Kidney (tissue), 14 donors: ENCODE measurements around the gene COX6B2. TPM values are rescaled to one million over a fixed set of nuclear protein-coding genes. Genes with fewer than 3 reads are reported as not detected.
A peak's percentile ranks its signal among the peaks of the same experiment; 100 is the strongest.

Experiments
- DNase-seq, 5 donors: peaks; one replicate each; pipeline ENCODE4 v3.0.0-alpha.2; 2013 to 2020
- FAIRE-seq: peaks from 2 replicates; lab custom pipeline; 2012; peaks lifted over from hg19 to GRCh38; lab: Jason Lieb, UNC
- H3K27ac ChIP-seq, 2 donors: one replicate each; pipeline ENCODE4 v1.7.0; 2013; ENCODE audit warnings: low read depth in 2 of 2, low read length in 2 of 2, inconsistent platforms in 1 of 2
- H3K27me3 ChIP-seq: one replicate; pipeline ENCODE4 v1.7.1; 2013; ENCODE audit warnings: low read length, inconsistent platforms; ENCODE audit not compliant: control insufficient read depth, insufficient read depth
- H3K36me3 ChIP-seq, 3 donors: one replicate each; pipeline versions ENCODE4 v1.7.0 to v1.7.1; 2013; ENCODE audit warnings: low read length in 3 of 3, control low read depth in 1 of 3, inconsistent platforms in 1 of 3; ENCODE audit not compliant: insufficient read depth in 3 of 3, control insufficient read depth in 2 of 3
- H3K4me1 ChIP-seq, 3 donors: one replicate each; pipeline versions ENCODE4 v1.7.0 to v1.7.1; 2013; ENCODE audit warnings: low read length in 3 of 3, inconsistent platforms in 1 of 3, low read depth in 1 of 3; ENCODE audit not compliant: control insufficient read depth in 2 of 3, insufficient read depth in 2 of 3
- H3K4me3 ChIP-seq, 3 donors: one replicate each; pipeline versions ENCODE4 v1.7.0 to v1.8.1; 2013; ENCODE audit warnings: low read length in 3 of 3, control low read depth in 1 of 3, inconsistent platforms in 1 of 3
- H3K9ac ChIP-seq, 3 donors: one replicate each; pipeline versions ENCODE4 v1.7.0 to v1.7.1; 2013; ENCODE audit warnings: low read length in 3 of 3, control low read depth in 1 of 3, inconsistent platforms in 1 of 3
- H3K9me3 ChIP-seq, 3 donors: one replicate each; pipeline versions ENCODE4 v1.7.0 to v1.7.1; 2013; ENCODE audit warnings: low read length in 3 of 3, control low read depth in 1 of 3, inconsistent platforms in 1 of 3; ENCODE audit not compliant: control insufficient read depth in 2 of 3, insufficient read depth in 1 of 3
- intact Hi-C: fragments of 100-400 bp; cut with DNase I; formaldehyde crosslinking; loops from one replicate; pipeline ENCODE4 v1.11.1; 2022
- polyA plus RNA-seq: library from polyadenylated mRNA; stranded (reverse); fragments of 350-450 nt; fragmentation: Illumina TruSeq; extraction: RNeasy Lipid Tissue Mini Kit (QIAGEN cat#74804); gene quantifications from one replicate; pipeline ENCODE4 v1.2.3, GENCODE V29; 2014; ENCODE audit warnings: low read depth, low replicate concordance; ENCODE audit not compliant: insufficient read depth
- total RNA-seq: library from RNA; stranded (reverse); fragmentation: NEBNext Ultra II Directional; extraction: Animal tissue kit (Norgen Biotek cat#: 25700); gene quantifications from one replicate; pipeline ENCODE4 v1.2.1, GENCODE V29; 2021
- TF ChIP-seq, protein P1 (sequence below): IDR thresholded peaks from 3 replicates; pipeline ENCODE4 v1.5.1; 2012; ENCODE audit warnings: mild to moderate bottlenecking, moderate library complexity, borderline replicate concordance; ENCODE audit not compliant: insufficient read depth; ENCODE audit errors: extremely low read depth
- donor health status: control.
- donor health status: control.
- donor health status: control.
- donor health status: control.
- donor health status: control.
- donor health status: DM: yes; HTN: yes; CAD: no.
- donor health status: Normal renal cell carcinoma (clear cell type).

The COX6B2 gene
- total and polyA plus RNA-seq, 2 donors from 2014 or later, result 0.62 to 3.8 TPM

DNA sequence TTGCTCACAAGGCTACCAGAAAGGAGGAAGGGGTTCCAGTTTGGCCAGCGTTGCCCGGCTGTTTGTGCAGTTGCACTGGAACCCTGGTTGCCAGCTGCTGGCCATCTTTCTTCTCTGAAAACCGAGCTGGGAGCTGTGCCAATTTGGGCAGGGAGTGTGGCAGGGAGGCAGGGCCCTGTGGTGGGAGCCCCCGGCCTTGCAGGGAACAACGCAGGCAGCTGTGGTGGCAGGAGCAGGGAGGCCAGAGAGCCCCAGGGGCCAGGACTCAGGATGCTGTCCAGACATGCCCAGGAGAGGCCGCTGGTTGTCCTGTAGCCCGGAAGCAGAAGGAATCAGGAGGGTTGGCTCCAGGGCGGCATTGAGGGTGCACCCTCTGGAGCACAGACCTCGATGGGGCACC is 10.1 kb downstream of the COX6B2 start:
- H3K9me3 ChIP-seq, result no peaks in the 10 kb centered on the region
- FAIRE-seq (no peak), DNase-seq (no peak)
- H3K27ac ChIP-seq, result no peak overlapping the region
- TF ChIP-seq, protein P1, sequence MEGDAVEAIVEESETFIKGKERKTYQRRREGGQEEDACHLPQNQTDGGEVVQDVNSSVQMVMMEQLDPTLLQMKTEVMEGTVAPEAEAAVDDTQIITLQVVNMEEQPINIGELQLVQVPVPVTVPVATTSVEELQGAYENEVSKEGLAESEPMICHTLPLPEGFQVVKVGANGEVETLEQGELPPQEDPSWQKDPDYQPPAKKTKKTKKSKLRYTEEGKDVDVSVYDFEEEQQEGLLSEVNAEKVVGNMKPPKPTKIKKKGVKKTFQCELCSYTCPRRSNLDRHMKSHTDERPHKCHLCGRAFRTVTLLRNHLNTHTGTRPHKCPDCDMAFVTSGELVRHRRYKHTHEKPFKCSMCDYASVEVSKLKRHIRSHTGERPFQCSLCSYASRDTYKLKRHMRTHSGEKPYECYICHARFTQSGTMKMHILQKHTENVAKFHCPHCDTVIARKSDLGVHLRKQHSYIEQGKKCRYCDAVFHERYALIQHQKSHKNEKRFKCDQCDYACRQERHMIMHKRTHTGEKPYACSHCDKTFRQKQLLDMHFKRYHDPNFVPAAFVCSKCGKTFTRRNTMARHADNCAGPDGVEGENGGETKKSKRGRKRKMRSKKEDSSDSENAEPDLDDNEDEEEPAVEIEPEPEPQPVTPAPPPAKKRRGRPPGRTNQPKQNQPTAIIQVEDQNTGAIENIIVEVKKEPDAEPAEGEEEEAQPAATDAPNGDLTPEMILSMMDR, result no peak
- H3K27me3 ChIP-seq, result no peaks in the 10 kb centered on the region
- H3K36me3 ChIP-seq, result no peaks in the 10 kb centered on the region
- intact Hi-C loops, result no loop called here
- peaks cover 0 to 12% (median 0%) of the 10 kb centered on the region in 3 donors for H3K4me1 ChIP-seq
- no peak overlapping the region for H3K4me3 ChIP-seq
- no peak overlapping the region for H3K9ac ChIP-seq

DNA sequence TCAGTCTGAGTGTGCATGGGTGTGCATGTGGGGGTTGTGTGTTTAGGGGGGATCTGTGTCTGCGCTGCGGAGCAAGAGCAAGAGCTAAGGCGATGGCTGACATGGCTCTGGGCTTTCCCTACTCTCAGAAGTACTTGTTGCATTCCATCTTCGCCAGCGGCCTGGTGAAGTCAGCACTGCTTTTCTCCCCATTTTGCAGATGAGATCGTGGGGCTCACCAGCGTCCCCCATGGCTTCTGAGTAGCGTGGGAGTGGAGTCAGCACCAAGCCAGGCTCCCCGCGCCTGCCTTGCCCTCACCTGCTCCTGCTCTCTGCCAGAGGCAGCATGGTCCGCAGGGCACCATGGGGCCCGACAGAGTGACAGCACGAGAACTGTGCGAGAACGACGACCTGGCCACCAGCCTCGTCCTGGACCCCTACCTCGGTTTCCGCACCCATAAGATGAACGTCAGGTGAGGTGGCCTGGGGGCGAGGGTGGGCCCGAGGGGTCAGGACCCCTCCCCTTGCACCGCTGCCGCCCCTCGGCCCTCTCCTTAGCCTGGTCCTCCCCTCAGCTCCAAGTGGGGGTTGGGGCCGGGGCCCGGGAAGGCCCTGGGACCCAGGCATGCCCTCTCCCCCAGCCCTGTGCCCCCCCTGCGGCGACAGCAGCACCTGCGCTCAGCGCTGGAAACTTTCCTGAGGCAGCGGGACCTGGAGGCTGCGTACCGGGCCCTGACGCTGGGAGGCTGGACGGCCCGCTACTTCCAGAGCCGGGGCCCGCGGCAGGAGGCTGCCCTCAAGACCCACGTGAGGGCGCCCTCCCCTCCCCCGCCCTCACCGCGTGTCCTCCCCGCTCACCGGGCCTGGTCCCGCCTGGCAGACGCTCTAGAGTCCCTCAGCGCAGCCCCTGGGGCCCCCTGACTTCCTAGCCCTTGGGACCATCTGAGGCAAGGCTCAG is 12.7 kb downstream of the COX6B2 start:
- DNase-seq, result peak in 2 of 5 donors; percentile 75 to 78

DNA sequence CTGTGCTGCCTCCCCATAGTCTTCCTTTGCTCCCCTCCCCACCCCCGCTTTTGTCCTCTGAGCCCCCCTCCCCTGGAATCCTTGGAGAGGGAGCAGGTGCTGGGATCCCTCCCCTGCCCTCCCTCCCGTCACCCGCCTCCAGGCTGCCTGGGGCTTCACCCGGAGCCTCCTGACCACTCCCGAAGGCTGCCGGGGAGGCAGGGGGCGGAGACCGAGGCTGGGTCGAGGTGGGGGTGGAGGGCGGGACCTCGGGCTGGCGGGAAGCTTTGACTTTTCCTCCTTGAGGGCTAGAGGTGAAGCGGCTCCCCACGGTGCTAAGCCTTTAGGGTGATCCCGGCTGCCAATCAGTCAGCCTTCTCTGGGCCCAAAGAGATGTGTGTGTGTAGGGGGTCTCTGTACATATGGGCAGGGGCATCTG is 13.3 kb downstream of the COX6B2 start:
- TF ChIP-seq, protein P1, result no peak
- intact Hi-C loops, result no loop called here
- no peaks in the 10 kb centered on the region for H3K36me3 ChIP-seq
- H3K4me3 ChIP-seq, result peak overlapping the region in 2 of 3 donors; percentile 44 to 68
- H3K4me1 ChIP-seq, result peaks cover 0 to 16% (median 0%) of the 10 kb centered on the region in 3 donors
- no peak overlapping the region for H3K27ac ChIP-seq
- H3K9me3 ChIP-seq, result no peaks in the 10 kb centered on the region
- DNase-seq (peak; percentile 84 to 91 (median 87)), FAIRE-seq (no peak)
- peak overlapping the region in 1 of 3 donors; percentile 87 for H3K9ac ChIP-seq
- no peaks in the 10 kb centered on the region for H3K27me3 ChIP-seq

More for the DNA sequence above, 12.7 kb downstream of the COX6B2 start:
- peak overlapping the region in 1 of 3 donors; percentile 44 for H3K4me3 ChIP-seq
- H3K27ac ChIP-seq, result no peak overlapping the region
- no peak for FAIRE-seq
- intact Hi-C loops, result no loop called here
- H3K36me3 ChIP-seq, result no peaks in the 10 kb centered on the region
- H3K4me1 ChIP-seq, result peaks cover 0 to 16% (median 0%) of the 10 kb centered on the region in 3 donors
- H3K9me3 ChIP-seq, result no peaks in the 10 kb centered on the region
- H3K9ac ChIP-seq, result no peak overlapping the region
- TF ChIP-seq, protein P1, result no peak
- H3K27me3 ChIP-seq, result no peaks in the 10 kb centered on the region
